Spinal cord (tissue), 10 donors: ENCODE measurements around the gene UBE2R2. TPM values are rescaled to one million over a fixed set of nuclear protein-coding genes. Genes with fewer than 3 reads are reported as not detected.

Experiments
- DNase-seq, 6 donors: peaks; one replicate each; pipeline versions ENCODE4 v3.0.0 to v3.0.0-alpha.2; 2013 to 2015; ENCODE audit warnings: low spot score in 6 of 6, low read depth in 4 of 6
- H3K27ac ChIP-seq: one replicate; pipeline ENCODE4 v1.5.1; 2013; ENCODE audit warnings: low read depth, low read length, control low read depth
- H3K27me3 ChIP-seq: one replicate; pipeline ENCODE4 v1.6.1; 2013; ENCODE audit warnings: low read length; ENCODE audit not compliant: control insufficient read depth, insufficient read depth
- H3K36me3 ChIP-seq: one replicate; pipeline ENCODE4 v1.6.1; 2013; ENCODE audit warnings: low read length; ENCODE audit not compliant: control insufficient read depth, insufficient read depth
- H3K4me1 ChIP-seq: one replicate; pipeline ENCODE4 v1.6.1; 2013; ENCODE audit warnings: low read length; ENCODE audit not compliant: control insufficient read depth, insufficient read depth
- H3K4me3 ChIP-seq: one replicate; pipeline ENCODE4 v1.5.1; 2013; ENCODE audit warnings: low read depth, low read length, control low read depth
- H3K9me3 ChIP-seq: one replicate; pipeline ENCODE4 v1.6.1; 2013; ENCODE audit warnings: low read length; ENCODE audit not compliant: control insufficient read depth, insufficient read depth
- WGBS: methylation state at CpG from one replicate; pipeline ENCODE4 v1.1.5; 2013; ENCODE audit warnings: missing lambda C conversion rate; ENCODE audit not compliant: insufficient coverage; 5-methylcytosine and 5-hydroxymethylcytosine counted together
- polyA plus RNA-seq, 2 donors: library from polyadenylated mRNA; unstranded; fragments of 120-200 nt; gene quantifications; one replicate each; pipeline ENCODE4 v1.2.1, GENCODE V29; 2013; ENCODE audit not compliant: insufficient read length in 2 of 2
- total RNA-seq, 2 donors: library from RNA; depleted of rRNA in 1 of 2; stranded (reverse); fragments of 120-200 nt in 1 of 2; fragments of >200 nt in 1 of 2; gene quantifications; one replicate each; pipeline versions ENCODE4 v1.2.3 to v1.2.4, GENCODE V29; 2013 to 2014
- donor health status: healthy.

Gene UBE2R2
- total and polyA plus RNA-seq, 4 donors: 24.2 to 68.4 (median 43.4) TPM

- no CpG with 5 or more reads among the region's 4 CpGs for WGBS
- DNase-seq: no peak
- Histone ChIP-seq H3K4me3 (no peak overlapping the region), H3K36me3 (peaks cover 15% of the 10 kb centered on the region), H3K27ac (no peak overlapping the region), H3K4me1 (no peaks in the 10 kb centered on the region), H3K27me3 (no peaks in the 10 kb centered on the region), H3K9me3 (no peaks in the 10 kb centered on the region)
Measured at GRCh38 chr9:33903157-33903780, 86.3 kb downstream of the UBE2R2 start.

- H3K4me1 ChIP-seq: no peaks in the 10 kb centered on the region
- H3K27me3 ChIP-seq: no peaks in the 10 kb centered on the region
- WGBS: no CpG with 5 or more reads among the region's 1 CpG
- H3K27ac ChIP-seq: no peak overlapping the region
- H3K36me3 ChIP-seq: peaks cover 11% of the 10 kb centered on the region
- no peak for DNase-seq
- no peaks in the 10 kb centered on the region for H3K9me3 ChIP-seq
- no peak overlapping the region for H3K4me3 ChIP-seq
Measured at GRCh38 chr9:33905137-33905536, 88.2 kb downstream of the UBE2R2 start.

GRCh38 chr9:33906769-33907168, 89.8 kb downstream of the UBE2R2 start:
- DNase-seq: no peak
- H3K4me1 ChIP-seq: no peaks in the 10 kb centered on the region
- 94% methylated on average over 2 of the region's 2 CpGs for WGBS

GRCh38 chr9:33907347-33907746, 90.4 kb downstream of the UBE2R2 start:
- Histone ChIP-seq H3K36me3 (peaks cover 3% of the 10 kb centered on the region), H3K27ac (no peak overlapping the region), H3K4me3 (no peak overlapping the region), H3K9me3 (no peaks in the 10 kb centered on the region), H3K4me1 (no peaks in the 10 kb centered on the region), H3K27me3 (no peaks in the 10 kb centered on the region)
- no peak for DNase-seq
- no CpG with 5 or more reads among the region's 4 CpGs for WGBS

More at GRCh38 chr9:33906769-33907168, 89.8 kb downstream of the UBE2R2 start:
- H3K27me3 ChIP-seq: no peaks in the 10 kb centered on the region
- H3K27ac ChIP-seq: no peak overlapping the region
- H3K9me3 ChIP-seq: no peaks in the 10 kb centered on the region
- H3K36me3 ChIP-seq: peaks cover 4% of the 10 kb centered on the region
- no peak overlapping the region for H3K4me3 ChIP-seq

- no peaks in the 10 kb centered on the region for H3K4me1 ChIP-seq
- H3K4me3 ChIP-seq: no peak overlapping the region
- H3K27ac ChIP-seq: no peak overlapping the region
- peaks cover 7% of the 10 kb centered on the region for H3K36me3 ChIP-seq
- 100% methylated on average over 2 of the region's 3 CpGs for WGBS
- no peaks in the 10 kb centered on the region for H3K27me3 ChIP-seq
- no peaks in the 10 kb centered on the region for H3K9me3 ChIP-seq
- DNase-seq: no peak
Measured at GRCh38 chr9:33908114-33908513, 91.2 kb downstream of the UBE2R2 start.

GRCh38 chr9:33908749-33909148, 91.8 kb downstream of the UBE2R2 start:
- Histone ChIP-seq H3K27me3 (no peaks in the 10 kb centered on the region), H3K27ac (no peak overlapping the region), H3K9me3 (no peaks in the 10 kb centered on the region), H3K36me3 (peaks cover 10% of the 10 kb centered on the region), H3K4me1 (no peaks in the 10 kb centered on the region), H3K4me3 (no peak overlapping the region)
- WGBS: no CpG with 5 or more reads among the region's 4 CpGs
- no peak for DNase-seq

- WGBS: no CpG with 5 or more reads among the region's 1 CpG
- H3K9me3 ChIP-seq: no peaks in the 10 kb centered on the region
- H3K27me3 ChIP-seq: no peaks in the 10 kb centered on the region
- no peak overlapping the region for H3K4me3 ChIP-seq
- no peak overlapping the region for H3K27ac ChIP-seq
- H3K36me3 ChIP-seq: peaks cover 33% of the 10 kb centered on the region
- H3K4me1 ChIP-seq: no peaks in the 10 kb centered on the region
- no peak for DNase-seq
Measured at GRCh38 chr9:33913541-33913940, 96.6 kb downstream of the UBE2R2 start.

GRCh38 chr9:33914887-33915628, 98.1 kb downstream of the UBE2R2 start:
- DNase-seq: no peak
- Histone ChIP-seq H3K4me1 (no peaks in the 10 kb centered on the region), H3K4me3 (no peak overlapping the region), H3K27me3 (no peaks in the 10 kb centered on the region), H3K9me3 (no peaks in the 10 kb centered on the region), H3K27ac (no peak overlapping the region), H3K36me3 (peaks cover 41% of the 10 kb centered on the region)
- 78% methylated on average over 1 of the region's 3 CpGs for WGBS

- H3K27ac ChIP-seq: no peak overlapping the region
- WGBS: 91% methylated on average over 8 of the region's 9 CpGs
- no peak overlapping the region for H3K4me3 ChIP-seq
- H3K4me1 ChIP-seq: no peaks in the 10 kb centered on the region
- DNase-seq: no peak
- no peaks in the 10 kb centered on the region for H3K27me3 ChIP-seq
- H3K36me3 ChIP-seq: peaks cover 49% of the 10 kb centered on the region
- no peaks in the 10 kb centered on the region for H3K9me3 ChIP-seq
Measured at GRCh38 chr9:33917036-33917435, 100.1 kb downstream of the UBE2R2 start.
